ENCODE results near the gene GCHFR. TPM values are rescaled to one million over a fixed set of nuclear protein-coding genes. Genes with fewer than 3 reads are reported as not detected.

The GCHFR gene
- total and polyA plus RNA-seq, 2 donors (not counting 3 experiments of a cell fraction or from before 2014, with no cell fraction given), result 6.3 to 14.2 TPM

GRCh38 chr15:40771242-40771641 is 7.4 kb downstream of the GCHFR start:
- Histone ChIP-seq H3K4me3 (replicated peaks in 1 of 3; ENCODE audit: insufficient read depth in 1 of 3, low read depth in 1 of 3, low read length in 3 of 3) (no peak overlapping the region), H3K9me1 (replicated peaks; ENCODE audit: control insufficient read depth, extremely low read depth, insufficient read depth, low read length) (no peaks in the 10 kb centered on the region), H2AFZ (ENCODE audit: low read depth, low read length) (no peak overlapping the region), H3K4me2 (ENCODE audit: insufficient read depth, low read length) (no peak overlapping the region), H3K79me2 (ENCODE audit: control insufficient read depth, insufficient read depth, low read length) (no peaks in the 10 kb centered on the region), H3K9me3 (replicated peaks; ENCODE audit: control insufficient read depth, insufficient read depth, low read length) (no peaks in the 10 kb centered on the region), H4K20me1 (replicated peaks; ENCODE audit: control insufficient read depth, extremely low read depth, insufficient read depth, low read length) (no peaks in the 10 kb centered on the region), H3K9ac (replicated peaks; ENCODE audit: extremely low read depth, insufficient read depth, low read length) (no peak overlapping the region), H3K27ac (ENCODE audit: insufficient read depth, low read depth, low read length) (no peak overlapping the region), H3K36me3 (ENCODE audit: control insufficient read depth in 2 of 2, extremely low read depth in 1 of 2, insufficient read depth in 2 of 2, low read length in 2 of 2) (peaks cover 0 to 25% of the 10 kb centered on the region in 2 experiments), H3K27me3 (ENCODE audit: control insufficient read depth in 2 of 2, insufficient read depth in 2 of 2, low read length in 2 of 2) (no peaks in the 10 kb centered on the region), H3K4me1 (ENCODE audit: control insufficient read depth, extremely low read depth, insufficient read depth, low read length) (peaks cover 26% of the 10 kb centered on the region)
- POLR2A ChIA-PET, result no interaction called here
- BruUV-seq (replicated peaks), result no TSS peak
- intact Hi-C loops (cut with micrococcal nuclease), result no loop called here
- no peak for TF ChIP-seq FOS (IDR thresholded peaks at IDR 0.05; ENCODE audit: borderline replicate concordance, insufficient read depth, low read length)
- TF ChIP-seq MAX (IDR thresholded peaks at IDR 0.05; ENCODE audit: insufficient read depth, insufficient read length), result no peak
- no peak for TF ChIP-seq MYC (IDR thresholded peaks at IDR 0.05; ENCODE audit: low read depth, low read length)
- no peak for TF ChIP-seq POLR2AphosphoS5 (IDR thresholded peaks at IDR 0.05; ENCODE audit: insufficient read depth, low read depth, low read length)
- no peak for TF ChIP-seq GATA2 (IDR thresholded peaks at IDR 0.05; ENCODE audit: insufficient read depth, insufficient read length, low read depth, low read length)
- TF ChIP-seq JUN (IDR thresholded peaks at IDR 0.05; ENCODE audit: borderline replicate concordance, insufficient read depth, insufficient read length, low read depth), result no peak
- no peak for TF ChIP-seq POLR2A (IDR thresholded peaks at IDR 0.05; ENCODE audit: low read depth, low read length)
- no peak for TF ChIP-seq EZH2 (IDR thresholded peaks at IDR 0.05; ENCODE audit: borderline replicate concordance, low read depth, low read length, severe bottlenecking)
- no peak for TF ChIP-seq CTCF (IDR thresholded peaks at IDR 0.05; ENCODE audit: extremely low read depth in 1 of 2, insufficient read depth in 1 of 2, low read depth in 1 of 2, low read length in 2 of 2)
- dilution Hi-C loops (cut with MboI; ENCODE audit: extremely low pct_ligation_motif_present, low sequenced_read_pairs), result no loop called here
- FAIRE-seq (no peak), DNase-seq (ENCODE audit: low read depth, low spot score) (no peak)
- CTCF ChIA-PET, result interaction anchor here (1.3 to 2.7 kb wide), 5 partner anchors 11 to 87 kb away, joined by 4 to 22 read pairs (median 7); no protein-coding TSS in a partner anchor
